Measurements from ENCODE around the gene RPS24. TPM values are rescaled to one million over a fixed set of nuclear protein-coding genes. Genes with fewer than 3 reads are reported as not detected.

RPS24 gene
- total and polyA plus RNA-seq, 2 experiments from 2014 or later = 2,362 to 3,638 TPM

DNA sequence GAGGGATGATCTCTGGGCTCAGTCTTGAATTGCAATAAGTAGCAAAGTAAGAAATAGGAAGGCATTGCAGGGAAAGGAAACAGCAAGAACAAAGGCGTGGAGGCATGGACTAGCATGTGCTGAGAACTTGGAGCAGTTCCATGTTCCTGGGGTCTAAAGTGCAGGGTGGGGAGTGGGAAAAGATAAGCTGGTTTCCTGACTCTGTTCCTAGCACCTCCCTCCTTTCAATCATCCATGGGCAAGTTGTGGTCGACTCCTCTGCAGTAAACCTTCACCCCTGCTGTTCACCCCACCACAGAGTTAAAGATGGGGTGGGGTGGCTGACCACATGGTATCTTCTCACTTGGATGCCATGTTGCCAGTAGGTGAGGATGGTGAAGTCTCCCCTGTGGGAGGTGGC lies 29.6 kb downstream of the RPS24 start:
- H3K4me3 ChIP-seq = no peak overlapping the region
- H3K9me2 ChIP-seq (ENCODE audit: insufficient read depth) = no peaks in the 10 kb centered on the region; the same call in 1 of the 2 replicates
- H3K79me2 ChIP-seq (replicated peaks; ENCODE audit: insufficient read depth) = no peaks in the 10 kb centered on the region
- H3K4me2 ChIP-seq = no peak overlapping the region
- H3K4me1 ChIP-seq (ENCODE audit: insufficient read depth) = no peaks in the 10 kb centered on the region
- ATAC-seq (no peak), DNase-seq (ENCODE audit: low spot score) (no peak)
- no peaks in the 10 kb centered on the region for H3K27me3 ChIP-seq (ENCODE audit: insufficient read depth)
- no peak for TF ChIP-seq EZH2 (IDR thresholded peaks at IDR 0.05; ENCODE audit: low read depth, unreplicated experiment)
- no peak for TF ChIP-seq JUNB (IDR thresholded peaks at IDR 0.05; ENCODE audit: unreplicated experiment)
- no peak for TF ChIP-seq EZH2phosphoT487 (IDR thresholded peaks at IDR 0.05; ENCODE audit: unreplicated experiment)
- TF ChIP-seq ZNF114 (CRISPR knock-in tag; IDR thresholded peaks at IDR 0.05) = no peak
- no peak for TF ChIP-seq POLR2AphosphoS5 (IDR thresholded peaks at IDR 0.05; ENCODE audit: low read depth)
- TF ChIP-seq, protein P1, sequence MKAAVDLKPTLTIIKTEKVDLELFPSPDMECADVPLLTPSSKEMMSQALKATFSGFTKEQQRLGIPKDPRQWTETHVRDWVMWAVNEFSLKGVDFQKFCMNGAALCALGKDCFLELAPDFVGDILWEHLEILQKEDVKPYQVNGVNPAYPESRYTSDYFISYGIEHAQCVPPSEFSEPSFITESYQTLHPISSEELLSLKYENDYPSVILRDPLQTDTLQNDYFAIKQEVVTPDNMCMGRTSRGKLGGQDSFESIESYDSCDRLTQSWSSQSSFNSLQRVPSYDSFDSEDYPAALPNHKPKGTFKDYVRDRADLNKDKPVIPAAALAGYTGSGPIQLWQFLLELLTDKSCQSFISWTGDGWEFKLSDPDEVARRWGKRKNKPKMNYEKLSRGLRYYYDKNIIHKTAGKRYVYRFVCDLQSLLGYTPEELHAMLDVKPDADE (IDR thresholded peaks at IDR 0.05) = no peak
- TF ChIP-seq, protein P2, sequence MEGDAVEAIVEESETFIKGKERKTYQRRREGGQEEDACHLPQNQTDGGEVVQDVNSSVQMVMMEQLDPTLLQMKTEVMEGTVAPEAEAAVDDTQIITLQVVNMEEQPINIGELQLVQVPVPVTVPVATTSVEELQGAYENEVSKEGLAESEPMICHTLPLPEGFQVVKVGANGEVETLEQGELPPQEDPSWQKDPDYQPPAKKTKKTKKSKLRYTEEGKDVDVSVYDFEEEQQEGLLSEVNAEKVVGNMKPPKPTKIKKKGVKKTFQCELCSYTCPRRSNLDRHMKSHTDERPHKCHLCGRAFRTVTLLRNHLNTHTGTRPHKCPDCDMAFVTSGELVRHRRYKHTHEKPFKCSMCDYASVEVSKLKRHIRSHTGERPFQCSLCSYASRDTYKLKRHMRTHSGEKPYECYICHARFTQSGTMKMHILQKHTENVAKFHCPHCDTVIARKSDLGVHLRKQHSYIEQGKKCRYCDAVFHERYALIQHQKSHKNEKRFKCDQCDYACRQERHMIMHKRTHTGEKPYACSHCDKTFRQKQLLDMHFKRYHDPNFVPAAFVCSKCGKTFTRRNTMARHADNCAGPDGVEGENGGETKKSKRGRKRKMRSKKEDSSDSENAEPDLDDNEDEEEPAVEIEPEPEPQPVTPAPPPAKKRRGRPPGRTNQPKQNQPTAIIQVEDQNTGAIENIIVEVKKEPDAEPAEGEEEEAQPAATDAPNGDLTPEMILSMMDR (conservative IDR thresholded peaks at IDR 0.05; ENCODE audit: low read depth in 2 of 2) = no peak
- TF ChIP-seq CREB1 (CRISPR knock-in tag; IDR thresholded peaks at IDR 0.05; ENCODE audit: low read depth) = no peak
- TF ChIP-seq NANOG (IDR thresholded peaks at IDR 0.05; ENCODE audit: borderline replicate concordance) = no peak
- no peak for TF ChIP-seq STAT1 (IDR thresholded peaks at IDR 0.05; ENCODE audit: unreplicated experiment)
- TF ChIP-seq, protein P3, sequence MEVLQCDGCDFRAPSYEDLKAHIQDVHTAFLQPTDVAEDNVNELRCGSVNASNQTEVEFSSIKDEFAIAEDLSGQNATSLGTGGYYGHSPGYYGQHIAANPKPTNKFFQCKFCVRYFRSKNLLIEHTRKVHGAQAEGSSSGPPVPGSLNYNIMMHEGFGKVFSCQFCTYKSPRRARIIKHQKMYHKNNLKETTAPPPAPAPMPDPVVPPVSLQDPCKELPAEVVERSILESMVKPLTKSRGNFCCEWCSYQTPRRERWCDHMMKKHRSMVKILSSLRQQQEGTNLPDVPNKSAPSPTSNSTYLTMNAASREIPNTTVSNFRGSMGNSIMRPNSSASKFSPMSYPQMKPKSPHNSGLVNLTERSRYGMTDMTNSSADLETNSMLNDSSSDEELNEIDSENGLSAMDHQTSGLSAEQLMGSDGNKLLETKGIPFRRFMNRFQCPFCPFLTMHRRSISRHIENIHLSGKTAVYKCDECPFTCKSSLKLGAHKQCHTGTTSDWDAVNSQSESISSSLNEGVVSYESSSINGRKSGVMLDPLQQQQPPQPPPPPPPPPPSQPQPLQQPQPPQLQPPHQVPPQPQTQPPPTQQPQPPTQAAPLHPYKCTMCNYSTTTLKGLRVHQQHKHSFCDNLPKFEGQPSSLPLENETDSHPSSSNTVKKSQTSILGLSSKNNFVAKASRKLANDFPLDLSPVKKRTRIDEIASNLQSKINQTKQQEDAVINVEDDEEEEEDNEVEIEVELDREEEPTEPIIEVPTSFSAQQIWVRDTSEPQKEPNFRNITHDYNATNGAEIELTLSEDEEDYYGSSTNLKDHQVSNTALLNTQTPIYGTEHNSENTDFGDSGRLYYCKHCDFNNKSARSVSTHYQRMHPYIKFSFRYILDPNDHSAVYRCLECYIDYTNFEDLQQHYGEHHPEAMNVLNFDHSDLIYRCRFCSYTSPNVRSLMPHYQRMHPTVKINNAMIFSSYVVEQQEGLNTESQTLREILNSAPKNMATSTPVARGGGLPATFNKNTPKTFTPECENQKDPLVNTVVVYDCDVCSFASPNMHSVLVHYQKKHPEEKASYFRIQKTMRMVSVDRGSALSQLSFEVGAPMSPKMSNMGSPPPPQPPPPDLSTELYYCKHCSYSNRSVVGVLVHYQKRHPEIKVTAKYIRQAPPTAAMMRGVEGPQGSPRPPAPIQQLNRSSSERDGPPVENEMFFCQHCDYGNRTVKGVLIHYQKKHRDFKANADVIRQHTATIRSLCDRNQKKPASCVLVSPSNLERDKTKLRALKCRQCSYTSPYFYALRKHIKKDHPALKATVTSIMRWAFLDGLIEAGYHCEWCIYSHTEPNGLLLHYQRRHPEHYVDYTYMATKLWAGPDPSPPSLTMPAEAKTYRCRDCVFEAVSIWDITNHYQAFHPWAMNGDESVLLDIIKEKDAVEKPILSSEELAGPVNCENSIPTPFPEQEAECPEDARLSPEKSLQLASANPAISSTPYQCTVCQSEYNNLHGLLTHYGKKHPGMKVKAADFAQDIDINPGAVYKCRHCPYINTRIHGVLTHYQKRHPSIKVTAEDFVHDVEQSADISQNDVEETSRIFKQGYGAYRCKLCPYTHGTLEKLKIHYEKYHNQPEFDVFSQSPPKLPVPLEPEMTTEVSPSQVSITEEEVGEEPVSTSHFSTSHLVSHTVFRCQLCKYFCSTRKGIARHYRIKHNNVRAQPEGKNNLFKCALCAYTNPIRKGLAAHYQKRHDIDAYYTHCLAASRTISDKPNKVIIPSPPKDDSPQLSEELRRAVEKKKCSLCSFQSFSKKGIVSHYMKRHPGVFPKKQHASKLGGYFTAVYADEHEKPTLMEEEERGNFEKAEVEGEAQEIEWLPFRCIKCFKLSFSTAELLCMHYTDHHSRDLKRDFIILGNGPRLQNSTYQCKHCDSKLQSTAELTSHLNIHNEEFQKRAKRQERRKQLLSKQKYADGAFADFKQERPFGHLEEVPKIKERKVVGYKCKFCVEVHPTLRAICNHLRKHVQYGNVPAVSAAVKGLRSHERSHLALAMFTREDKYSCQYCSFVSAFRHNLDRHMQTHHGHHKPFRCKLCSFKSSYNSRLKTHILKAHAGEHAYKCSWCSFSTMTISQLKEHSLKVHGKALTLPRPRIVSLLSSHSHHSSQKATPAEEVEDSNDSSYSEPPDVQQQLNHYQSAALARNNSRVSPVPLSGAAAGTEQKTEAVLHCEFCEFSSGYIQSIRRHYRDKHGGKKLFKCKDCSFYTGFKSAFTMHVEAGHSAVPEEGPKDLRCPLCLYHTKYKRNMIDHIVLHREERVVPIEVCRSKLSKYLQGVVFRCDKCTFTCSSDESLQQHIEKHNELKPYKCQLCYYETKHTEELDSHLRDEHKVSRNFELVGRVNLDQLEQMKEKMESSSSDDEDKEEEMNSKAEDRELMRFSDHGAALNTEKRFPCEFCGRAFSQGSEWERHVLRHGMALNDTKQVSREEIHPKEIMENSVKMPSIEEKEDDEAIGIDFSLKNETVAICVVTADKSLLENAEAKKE (CRISPR knock-in tag; IDR thresholded peaks at IDR 0.05) = no peak
- TF ChIP-seq, protein P4, sequence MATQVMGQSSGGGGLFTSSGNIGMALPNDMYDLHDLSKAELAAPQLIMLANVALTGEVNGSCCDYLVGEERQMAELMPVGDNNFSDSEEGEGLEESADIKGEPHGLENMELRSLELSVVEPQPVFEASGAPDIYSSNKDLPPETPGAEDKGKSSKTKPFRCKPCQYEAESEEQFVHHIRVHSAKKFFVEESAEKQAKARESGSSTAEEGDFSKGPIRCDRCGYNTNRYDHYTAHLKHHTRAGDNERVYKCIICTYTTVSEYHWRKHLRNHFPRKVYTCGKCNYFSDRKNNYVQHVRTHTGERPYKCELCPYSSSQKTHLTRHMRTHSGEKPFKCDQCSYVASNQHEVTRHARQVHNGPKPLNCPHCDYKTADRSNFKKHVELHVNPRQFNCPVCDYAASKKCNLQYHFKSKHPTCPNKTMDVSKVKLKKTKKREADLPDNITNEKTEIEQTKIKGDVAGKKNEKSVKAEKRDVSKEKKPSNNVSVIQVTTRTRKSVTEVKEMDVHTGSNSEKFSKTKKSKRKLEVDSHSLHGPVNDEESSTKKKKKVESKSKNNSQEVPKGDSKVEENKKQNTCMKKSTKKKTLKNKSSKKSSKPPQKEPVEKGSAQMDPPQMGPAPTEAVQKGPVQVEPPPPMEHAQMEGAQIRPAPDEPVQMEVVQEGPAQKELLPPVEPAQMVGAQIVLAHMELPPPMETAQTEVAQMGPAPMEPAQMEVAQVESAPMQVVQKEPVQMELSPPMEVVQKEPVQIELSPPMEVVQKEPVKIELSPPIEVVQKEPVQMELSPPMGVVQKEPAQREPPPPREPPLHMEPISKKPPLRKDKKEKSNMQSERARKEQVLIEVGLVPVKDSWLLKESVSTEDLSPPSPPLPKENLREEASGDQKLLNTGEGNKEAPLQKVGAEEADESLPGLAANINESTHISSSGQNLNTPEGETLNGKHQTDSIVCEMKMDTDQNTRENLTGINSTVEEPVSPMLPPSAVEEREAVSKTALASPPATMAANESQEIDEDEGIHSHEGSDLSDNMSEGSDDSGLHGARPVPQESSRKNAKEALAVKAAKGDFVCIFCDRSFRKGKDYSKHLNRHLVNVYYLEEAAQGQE (IDR thresholded peaks at IDR 0.05; ENCODE audit: unreplicated experiment) = no peak
- TF ChIP-seq ZNF331 (CRISPR knock-in tag; IDR thresholded peaks at IDR 0.05; ENCODE audit: low read depth) = no peak
- Mint-ChIP-seq H3K27me3 (ENCODE audit: insufficient read depth, low read depth, poor library complexity) (peaks cover 3% of the 10 kb centered on the region), H3K36me3 (ENCODE audit: low read depth) (no peaks in the 10 kb centered on the region), H3K4me3 (no peak overlapping the region), H3K9me3 (no peaks in the 10 kb centered on the region), H3K4me1 (peaks cover 9% of the 10 kb centered on the region), H3K27ac (no peak overlapping the region)
- H4K20me1 ChIP-seq (replicated peaks; ENCODE audit: insufficient read depth) = no peaks in the 10 kb centered on the region
- H2AFZ ChIP-seq = no peak overlapping the region
- H3F3A ChIP-seq (replicated peaks; ENCODE audit: low read depth) = no peaks in the 10 kb centered on the region
- no peak overlapping the region for H3K27ac ChIP-seq (ENCODE audit: low read depth)
- H3K36me3 ChIP-seq (ENCODE audit: insufficient read depth) = no peaks in the 10 kb centered on the region
